MCF 10A (cell line): ENCODE measurements around the gene PAPLN. TPM values are rescaled to one million over a fixed set of nuclear protein-coding genes. Genes with fewer than 3 reads are reported as not detected.

ENCODE experiments used
- BruUV-seq: library from RNA; stranded (reverse); fragments of 400-500 nt; replicated peaks from 2 replicates; lab custom pipeline; 2021; lab: Mats Ljungman, UMichigan
- CTCF ChIA-PET: fragments of 300-600 bp; sonication (Branson Sonifier 250); formaldehyde crosslinking; extraction: SDS; loops from one replicate; lab custom pipeline; 2021; ENCODE audit warnings: antibody characterized with exemption, inconsistent platforms; lab: Yijun Ruan, JAX
- POLR2A ChIA-PET: fragments of 300-600, 350-650 bp; sonication (Branson Sonifier 250); formaldehyde crosslinking; extraction: SDS; loops from one replicate; lab custom pipeline; 2020; ENCODE audit warnings: antibody characterized with exemption, inconsistent platforms; lab: Yijun Ruan, JAX
- DNase-seq: peaks from one replicate; pipeline ENCODE4 v3.0.0-alpha.2; 2018; ENCODE audit not compliant: unreplicated experiment
- H3K27ac Mint-ChIP-seq: one replicate; pipeline ENCODE4 v1.8.0; 2022; ENCODE audit warnings: mild to moderate bottlenecking, low read depth, mixed read lengths; ENCODE audit not compliant: unreplicated experiment
- H3K27me3 Mint-ChIP-seq: one replicate; pipeline ENCODE4 v1.8.0; 2022; ENCODE audit warnings: mixed read lengths; ENCODE audit not compliant: insufficient read depth, unreplicated experiment
- H3K36me3 Mint-ChIP-seq: one replicate; pipeline ENCODE4 v1.8.0; 2022; ENCODE audit warnings: mild to moderate bottlenecking, moderate library complexity, mixed read lengths; ENCODE audit not compliant: insufficient read depth, unreplicated experiment
- H3K4me1 Mint-ChIP-seq: one replicate; pipeline ENCODE4 v1.8.0; 2022; ENCODE audit warnings: mixed read lengths; ENCODE audit not compliant: insufficient read depth, unreplicated experiment
- H3K4me3 Mint-ChIP-seq: one replicate; pipeline ENCODE4 v1.8.0; 2022; ENCODE audit warnings: mild to moderate bottlenecking, moderate library complexity, mixed read lengths; ENCODE audit not compliant: unreplicated experiment
- H3K9me3 Mint-ChIP-seq: one replicate; pipeline ENCODE4 v1.8.0; 2022; ENCODE audit warnings: mixed read lengths; ENCODE audit not compliant: unreplicated experiment
- CTCF ChIP-seq: fragments of 200-600 bp; IDR thresholded peaks from one replicate; pipeline ENCODE4 v1.8.0; 2022; ENCODE audit warnings: antibody characterized with exemption, mild to moderate bottlenecking; ENCODE audit not compliant: unreplicated experiment
- intact Hi-C: fragments of 100-400 bp; cut with micrococcal nuclease; formaldehyde crosslinking; loops from 2 replicates; pipeline ENCODE4 v1.14.1; 2022
- total RNA-seq: library from RNA; stranded (reverse); gene quantifications from 2 replicates; pipeline ENCODE4 v1.2.3, GENCODE V29; 2022

The PAPLN gene
- total RNA-seq, 1 experiment from 2014 or later, result 2.8 TPM

DNA sequence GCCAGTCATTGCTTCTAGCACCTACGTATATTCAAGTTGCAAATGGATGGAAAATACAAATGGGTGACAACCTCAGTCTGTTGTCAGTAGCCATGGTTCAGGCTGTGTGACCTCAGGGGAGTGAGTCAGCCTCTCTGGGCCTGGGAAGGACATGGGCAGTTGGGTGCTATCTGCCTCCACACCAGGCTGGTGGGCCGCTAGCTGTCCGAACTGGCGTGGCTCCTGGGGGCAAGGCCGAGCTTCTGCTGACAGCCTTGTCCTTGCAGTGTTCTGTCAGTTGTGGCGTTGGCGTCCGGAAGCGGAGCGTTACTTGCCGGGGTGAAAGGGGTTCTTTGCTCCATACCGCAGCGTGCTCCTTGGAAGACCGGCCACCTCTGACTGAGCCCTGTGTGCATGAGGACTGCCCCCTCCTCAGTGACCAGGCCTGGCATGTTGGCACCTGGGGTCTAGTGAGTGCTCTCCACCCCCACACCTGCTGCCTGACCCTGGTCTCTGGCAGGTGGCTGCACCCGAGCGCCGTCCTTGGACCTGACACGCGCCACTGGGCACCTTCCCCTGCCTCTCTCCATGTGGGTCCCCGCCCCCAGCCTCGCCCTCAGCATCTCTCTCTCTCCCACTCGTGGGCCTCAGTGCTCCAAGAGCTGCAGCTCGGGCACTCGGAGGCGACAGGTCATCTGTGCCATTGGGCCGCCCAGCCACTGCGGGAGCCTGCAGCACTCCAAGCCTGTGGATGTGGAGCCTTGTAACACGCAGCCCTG, 17.1 kb downstream of the PAPLN start:
- intact Hi-C loops, result no loop called here
- Mint-ChIP-seq H3K4me1 (no peaks in the 10 kb centered on the region), H3K4me3 (no peak overlapping the region), H3K36me3 (no peaks in the 10 kb centered on the region), H3K27ac (no peak overlapping the region), H3K27me3 (no peaks in the 10 kb centered on the region), H3K9me3 (no peaks in the 10 kb centered on the region)
- DNase-seq, result no peak
- CTCF ChIA-PET, result no interaction called here
- no TSS peak for BruUV-seq
- POLR2A ChIA-PET, result no interaction called here
- TF ChIP-seq CTCF, result no peak

GRCh38 chr14:73255005-73255400, 17.7 kb downstream of the PAPLN start:
- no peak for DNase-seq
- no peak for TF ChIP-seq CTCF
- Mint-ChIP-seq H3K4me1 (no peaks in the 10 kb centered on the region), H3K27me3 (no peaks in the 10 kb centered on the region), H3K4me3 (no peak overlapping the region), H3K27ac (no peak overlapping the region), H3K9me3 (no peaks in the 10 kb centered on the region), H3K36me3 (no peaks in the 10 kb centered on the region)
- BruUV-seq, result no TSS peak
- intact Hi-C loops, result no loop called here
- CTCF ChIA-PET, result no interaction called here
- POLR2A ChIA-PET, result no interaction called here

GRCh38 chr14:73255693-73256225, 18.5 kb downstream of the PAPLN start:
- CTCF ChIA-PET, result no interaction called here
- DNase-seq, result no peak
- Mint-ChIP-seq H3K27me3 (no peaks in the 10 kb centered on the region), H3K27ac (no peak overlapping the region), H3K4me3 (no peak overlapping the region), H3K9me3 (no peaks in the 10 kb centered on the region), H3K4me1 (no peaks in the 10 kb centered on the region), H3K36me3 (no peaks in the 10 kb centered on the region)
- intact Hi-C loops, result no loop called here
- TF ChIP-seq CTCF, result no peak
- no TSS peak for BruUV-seq
- POLR2A ChIA-PET, result interaction anchor here (0.6 to 1.6 kb wide), 4 partner anchors 10 to 808 kb away, joined by 3 to 5 read pairs (median 4); no protein-coding TSS in a partner anchor

DNA sequence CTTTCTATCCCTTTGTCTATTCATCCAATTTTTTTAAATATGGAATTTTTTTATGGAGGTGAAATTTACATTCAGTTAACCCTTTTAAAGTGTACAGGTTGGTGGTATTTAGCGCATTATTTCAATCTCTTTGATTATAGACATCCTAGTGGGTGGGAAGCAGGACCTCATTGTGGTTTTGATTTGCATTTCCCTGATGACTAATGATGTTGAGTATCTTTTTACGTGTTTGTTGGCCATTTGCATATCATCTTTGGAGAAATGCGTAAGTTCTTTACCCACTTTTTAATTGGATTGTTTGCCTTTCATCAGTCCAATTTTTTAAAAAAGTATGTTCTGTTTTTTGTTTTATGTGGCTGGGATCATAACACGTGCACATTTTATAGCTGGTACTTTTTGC, 20.8 kb downstream of the PAPLN start:
- Mint-ChIP-seq H3K27ac (no peak overlapping the region), H3K36me3 (no peaks in the 10 kb centered on the region), H3K4me3 (no peak overlapping the region), H3K9me3 (no peaks in the 10 kb centered on the region), H3K27me3 (no peaks in the 10 kb centered on the region), H3K4me1 (no peaks in the 10 kb centered on the region)
- no peak for DNase-seq
- intact Hi-C loops, result no loop called here
- ChIA-PET POLR2A (no interaction called here), CTCF (no interaction called here)
- TF ChIP-seq CTCF, result no peak
- BruUV-seq, result no TSS peak
